Activated T-cell treated with anti-CD3 and anti-CD28 coated beads, Interleukin-2, amount 50 U/mL, for 48 hours (primary cell): Measurements from ENCODE around the gene CCSAP.
"Not testable (repeated sequence)": the region's sequence is repeated elsewhere in the genome, so short reads cannot be mapped to it uniquely, and the experiment has no call there.

Experiments used
- DNase-seq, 2 experiments: peaks; one replicate each; pipeline ENCODE4 v3.0.0-alpha.2; 2020

The CCSAP gene

DNA sequence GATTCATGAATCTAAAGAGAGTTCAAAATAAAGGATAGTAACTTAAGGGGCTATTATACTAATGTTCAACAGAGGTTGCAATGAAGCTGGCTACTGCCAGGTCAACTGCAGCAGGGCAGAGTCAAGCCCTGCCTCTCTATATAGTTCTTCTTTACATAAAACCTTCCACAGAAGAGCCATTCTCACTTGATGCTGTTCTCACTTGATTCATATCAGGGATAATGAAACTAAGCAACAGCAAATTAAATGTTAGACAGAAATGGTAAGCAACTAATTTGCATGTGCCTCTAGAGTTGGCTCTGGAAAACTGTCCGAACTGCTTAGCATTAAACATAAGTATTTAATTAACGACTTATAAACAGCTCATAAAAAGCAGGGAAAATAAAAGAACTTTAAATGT, 17.4 kb downstream of the CCSAP start:
- DNase-seq: no peak

DNA sequence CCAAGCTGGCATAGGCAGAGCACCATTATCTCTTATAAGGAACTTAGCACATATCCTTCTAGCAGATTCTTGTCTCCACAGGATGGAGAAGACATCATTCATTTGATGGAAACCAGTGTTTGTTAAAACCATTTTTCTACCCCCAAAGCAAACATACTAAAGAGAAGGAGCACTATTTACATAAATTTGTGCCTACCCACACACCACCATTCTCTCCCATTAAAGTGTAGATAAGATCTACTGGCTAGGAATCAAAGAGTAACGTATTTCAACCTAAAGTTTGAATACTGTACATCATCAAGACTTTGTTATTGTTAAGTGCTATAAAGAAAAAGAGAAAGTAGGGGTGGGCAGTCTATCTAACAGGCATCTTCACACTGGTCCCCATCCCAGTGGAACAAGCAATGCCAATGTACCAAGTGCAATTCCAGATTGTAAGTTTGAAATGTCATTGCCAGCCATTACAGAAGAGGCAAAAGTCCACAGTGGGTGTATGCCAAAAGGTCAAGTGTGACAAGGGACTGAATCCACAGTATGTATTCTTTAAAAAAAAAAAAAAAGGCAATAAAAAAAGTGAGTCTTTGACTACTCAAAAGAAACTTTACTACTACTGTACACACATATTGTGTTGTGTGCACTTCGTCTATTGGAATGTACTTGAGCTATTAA, 18.8 kb downstream of the CCSAP start:
- no peak for DNase-seq

DNA sequence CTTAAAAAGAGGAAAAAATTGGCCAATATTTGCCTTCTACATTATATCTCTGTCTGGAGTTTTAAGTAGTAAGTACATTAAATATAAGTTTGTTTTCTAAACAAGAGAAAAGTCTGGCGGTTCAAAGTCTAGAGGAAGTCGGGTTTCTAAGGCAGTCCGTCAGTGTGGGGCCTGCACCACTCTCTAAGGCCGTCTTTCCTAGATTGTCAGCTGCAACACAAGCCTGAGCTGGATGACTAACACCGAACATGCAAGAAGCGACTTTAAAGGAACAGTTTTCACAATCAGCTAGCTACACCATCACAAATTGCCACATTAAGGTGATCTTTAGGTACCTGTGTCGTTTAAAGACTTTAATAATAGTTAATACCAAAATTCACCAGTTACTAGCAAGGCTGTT, 19.6 kb downstream of the CCSAP start:
- no peak for DNase-seq

DNA sequence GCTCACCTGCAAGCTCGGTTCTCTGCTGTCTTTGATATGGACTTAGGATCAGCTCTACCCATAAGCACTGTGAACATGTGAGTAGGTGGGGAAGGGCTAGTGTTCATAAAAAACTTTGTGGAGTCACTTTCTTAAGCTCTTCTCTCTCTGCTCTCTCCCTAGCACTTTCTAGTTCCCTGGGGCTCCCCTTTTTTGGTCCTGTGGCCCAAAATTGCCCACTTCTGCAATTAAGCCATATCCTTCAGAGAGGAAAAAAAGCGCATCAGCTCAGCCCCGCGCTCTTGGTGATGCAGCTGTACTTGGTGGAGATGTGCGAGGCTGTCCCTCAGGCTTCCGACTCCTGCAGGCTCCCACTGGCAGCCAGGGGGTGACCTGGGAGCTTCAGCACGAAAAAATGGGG, 23.4 kb downstream of the CCSAP start:
- DNase-seq: no peak

DNA sequence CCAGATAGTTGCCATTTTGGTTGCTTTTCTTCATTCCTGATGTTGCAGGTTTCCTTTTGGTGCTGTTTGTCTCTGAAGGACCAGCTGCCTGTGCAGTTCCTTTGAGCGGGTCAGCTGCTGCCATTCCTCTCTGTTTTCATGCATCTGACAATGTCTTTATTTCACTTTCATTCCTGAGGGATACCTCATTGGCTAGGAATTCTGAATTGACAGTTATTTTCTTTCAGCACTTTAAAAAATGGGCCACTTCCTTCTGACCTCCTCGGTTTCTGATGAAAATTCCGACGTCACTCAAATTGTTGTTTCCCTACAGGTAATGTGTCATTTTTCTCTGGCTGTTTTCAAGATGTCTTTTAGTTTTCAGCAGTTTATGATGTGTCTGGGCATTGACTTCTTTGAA, 24.8 kb downstream of the CCSAP start:
- no peak for DNase-seq

DNA sequence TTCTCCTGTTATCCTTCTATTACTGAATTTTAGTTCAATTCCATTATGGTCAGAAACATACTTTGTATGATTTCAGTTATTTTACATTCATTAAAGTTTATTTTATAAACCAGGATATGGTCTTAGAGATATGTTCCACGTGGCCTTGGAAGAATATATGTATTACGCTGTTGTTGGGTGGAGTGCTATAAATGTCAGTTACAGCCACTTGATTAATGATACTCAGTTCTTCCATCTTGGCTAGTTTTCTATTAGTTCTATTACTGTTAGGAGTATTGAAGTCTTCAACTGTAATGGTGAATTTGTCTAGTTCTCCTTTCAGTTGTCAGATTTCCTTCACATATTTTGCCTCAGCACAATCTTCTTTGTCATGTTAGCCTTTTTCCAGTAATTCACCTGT, 26.7 kb downstream of the CCSAP start:
- no peak for DNase-seq

DNA sequence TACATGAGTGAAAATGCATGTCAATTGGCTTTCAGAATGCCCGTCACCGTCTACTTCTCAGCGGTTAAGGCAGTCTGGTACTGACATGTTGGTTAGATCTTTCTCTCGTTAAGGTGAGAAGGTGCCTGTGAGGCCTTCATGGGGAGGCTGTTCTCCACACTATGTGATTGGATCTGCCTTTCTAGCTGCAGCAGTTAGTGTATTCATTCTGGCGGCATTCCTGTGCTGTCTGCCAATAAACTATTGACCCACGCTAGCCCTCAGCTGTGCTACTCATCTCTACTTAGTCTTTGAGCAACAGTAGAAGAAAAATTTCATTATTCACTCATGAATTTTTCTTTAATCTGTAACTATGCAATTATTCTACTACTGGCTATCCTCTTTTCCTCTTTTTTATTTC, 32.0 kb downstream of the CCSAP start:
- no peak for DNase-seq

DNA sequence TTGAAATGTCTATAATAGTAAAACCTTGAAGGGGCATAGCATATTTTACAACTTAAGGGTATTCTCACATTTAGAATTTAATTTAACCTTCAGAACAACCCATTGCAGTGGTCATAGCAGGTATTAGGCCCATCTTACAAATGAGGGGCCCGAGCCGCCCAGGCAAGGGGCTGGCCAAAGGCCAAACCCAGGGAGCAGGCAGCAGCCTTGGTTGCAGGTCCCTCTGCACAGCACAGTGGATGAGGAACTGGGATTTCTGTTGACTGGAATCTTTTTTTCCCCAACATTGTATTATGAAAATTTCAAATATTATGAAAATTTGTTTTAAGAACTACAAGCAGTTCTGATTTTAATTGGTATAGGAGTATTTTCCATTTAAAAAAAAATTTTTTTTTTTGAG, 33.2 kb downstream of the CCSAP start:
- DNase-seq: no peak

DNA sequence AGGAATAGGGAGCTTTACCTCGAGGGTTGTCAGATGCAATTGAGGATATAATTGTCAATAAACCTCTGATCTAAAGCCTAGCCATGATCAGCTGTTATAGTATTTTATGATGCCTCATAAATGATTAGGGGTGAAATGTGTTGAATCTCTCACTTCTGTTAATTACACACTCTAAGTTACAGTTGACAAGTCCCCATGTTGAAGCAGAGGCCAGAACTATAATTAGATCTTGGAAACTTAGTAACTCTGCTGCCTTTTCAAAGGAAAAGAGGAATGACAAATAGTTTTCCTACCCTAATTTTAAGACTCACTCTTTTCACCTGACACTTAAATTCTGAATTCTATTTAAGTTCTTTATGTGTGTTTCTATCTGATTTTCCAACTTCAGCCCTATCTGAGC, 33.8 kb downstream of the CCSAP start:
- no peak for DNase-seq

DNA sequence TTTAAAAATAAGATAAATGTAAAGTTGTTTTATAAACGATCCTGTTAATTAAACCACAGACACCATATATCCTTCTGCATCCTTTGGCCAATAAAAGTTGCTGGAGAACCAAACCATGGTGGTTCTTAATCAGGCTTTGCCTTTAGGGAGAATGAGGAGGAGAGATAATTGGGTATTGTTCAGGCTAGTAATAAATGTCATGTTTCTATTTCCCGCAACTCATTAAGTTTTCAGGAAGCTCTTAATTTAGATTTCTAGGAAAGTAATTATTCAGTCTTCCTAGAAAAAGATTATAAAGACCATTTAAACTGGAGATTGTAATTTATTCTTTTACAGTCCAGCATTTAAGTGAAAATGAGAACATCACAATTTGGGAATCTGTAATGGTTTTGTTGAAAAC, 37.5 kb downstream of the CCSAP start:
- DNase-seq: no peak

DNA sequence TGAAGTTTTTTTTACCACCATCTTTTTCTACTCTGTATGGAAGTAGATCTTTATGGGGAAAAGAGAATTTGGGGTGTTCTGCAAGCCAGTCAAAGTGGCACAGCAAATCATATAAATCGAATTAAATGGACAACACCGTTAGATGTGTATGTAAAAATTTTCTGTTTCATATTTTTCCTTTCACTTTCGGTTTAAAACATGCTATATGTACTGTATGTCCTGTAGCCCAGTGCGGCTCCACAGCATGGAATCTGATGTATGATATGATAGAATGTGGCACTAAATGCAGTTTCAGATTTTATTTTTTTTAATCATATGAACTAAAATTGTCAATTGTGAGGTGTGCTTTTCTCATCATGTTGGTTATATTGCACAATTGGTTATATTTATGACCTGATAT, 39.0 kb downstream of the CCSAP start:
- DNase-seq: no peak

DNA sequence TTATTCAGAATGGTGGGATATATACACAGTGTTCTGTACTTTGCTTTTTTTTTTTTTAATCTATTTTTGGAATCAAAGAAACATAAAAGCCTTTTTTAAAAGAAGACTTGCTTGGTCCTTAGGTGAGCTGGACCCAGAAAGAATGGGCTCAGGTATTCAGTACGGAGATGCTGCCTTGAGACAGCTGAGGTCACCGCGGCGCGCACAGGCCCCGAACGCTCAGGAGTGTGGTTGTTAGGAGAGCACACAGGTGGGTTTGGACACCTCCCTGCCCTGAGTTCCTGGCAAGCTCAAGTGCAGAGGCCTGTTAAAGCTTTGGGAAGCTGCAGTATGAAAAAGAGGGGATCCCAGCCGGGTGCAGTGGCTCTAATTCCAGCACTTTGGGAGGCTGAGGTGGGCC, 40.1 kb downstream of the CCSAP start:
- no peak for DNase-seq

DNA sequence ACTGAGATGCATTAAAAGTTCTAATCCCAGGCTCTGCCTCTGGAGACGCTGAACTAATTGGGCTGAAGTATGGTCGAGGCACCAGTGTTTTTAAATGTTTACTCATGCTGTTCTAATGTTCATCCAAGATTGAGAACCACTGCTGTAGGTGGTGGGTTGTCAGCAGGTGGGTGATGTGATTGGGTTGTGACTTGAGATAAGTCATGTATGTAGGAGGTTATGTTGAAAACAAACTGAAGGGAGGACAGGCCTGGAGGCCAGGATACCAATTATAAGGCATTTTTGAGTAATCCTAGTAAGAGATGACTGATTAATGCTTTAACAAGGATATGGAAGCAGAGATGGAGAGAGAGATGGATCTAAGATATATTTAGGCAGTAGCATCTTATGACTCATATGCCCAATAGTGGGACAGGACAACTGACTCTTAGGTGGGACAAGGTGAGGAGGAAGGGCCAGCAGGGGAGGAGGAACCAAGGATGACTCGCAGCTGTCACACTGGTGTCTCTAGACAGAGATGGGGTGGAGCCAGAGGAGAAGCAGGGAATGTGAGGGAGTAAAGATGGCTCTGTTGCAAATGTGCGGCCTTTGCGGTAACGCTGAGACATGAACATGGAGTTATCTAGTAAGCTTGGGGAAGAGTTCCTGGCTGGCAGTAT, 42.6 kb downstream of the CCSAP start:
- DNase-seq: no peak

DNA sequence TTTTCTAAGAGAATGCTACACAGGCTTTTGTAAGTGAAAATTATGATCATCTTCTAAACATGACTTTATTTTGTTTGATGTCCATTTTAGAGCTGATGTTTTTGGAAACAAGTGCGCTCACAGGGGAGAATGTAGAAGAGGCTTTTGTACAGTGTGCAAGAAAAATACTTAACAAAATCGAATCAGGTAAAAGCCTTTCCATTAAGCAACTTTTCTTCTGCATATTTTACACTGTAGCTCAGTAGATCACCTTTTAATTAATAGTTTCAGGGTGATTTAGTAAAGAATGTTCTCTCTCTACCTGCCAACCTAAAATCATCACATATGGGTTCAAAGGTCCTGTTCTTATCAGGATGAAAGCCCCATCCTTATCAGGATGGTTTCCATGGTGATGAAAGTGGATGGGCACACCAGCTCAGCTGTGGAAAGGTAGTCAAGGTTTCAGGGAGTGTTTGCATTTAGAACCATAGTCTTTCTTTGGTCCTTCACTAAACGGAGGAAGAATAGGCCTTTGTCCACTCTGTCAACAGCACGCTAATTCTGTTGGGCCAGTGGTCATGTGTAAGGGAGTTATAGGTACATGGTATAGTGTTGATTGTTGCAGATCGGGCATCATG, 43.9 kb downstream of the CCSAP start:
- DNase-seq: no peak

DNA sequence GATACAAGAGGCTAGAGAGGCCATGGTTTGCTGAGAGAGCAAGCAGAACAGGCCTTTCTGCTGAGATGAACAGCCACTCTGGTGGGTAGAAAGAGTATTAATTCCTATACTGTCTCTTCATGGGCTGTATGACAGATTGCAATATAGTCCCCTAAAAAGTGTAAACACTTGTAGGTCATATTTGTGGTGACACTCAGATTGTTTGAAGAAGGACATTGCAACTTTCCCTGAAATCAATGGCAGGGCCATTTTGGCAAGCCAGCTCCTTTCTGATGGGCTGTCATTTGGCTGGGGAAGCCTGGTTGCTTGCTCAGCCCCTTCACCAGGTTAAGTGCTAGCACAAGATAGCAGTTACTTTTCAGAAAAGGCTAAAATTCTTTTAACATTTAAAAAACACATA, 44.4 kb downstream of the CCSAP start:
- DNase-seq: no peak

DNA sequence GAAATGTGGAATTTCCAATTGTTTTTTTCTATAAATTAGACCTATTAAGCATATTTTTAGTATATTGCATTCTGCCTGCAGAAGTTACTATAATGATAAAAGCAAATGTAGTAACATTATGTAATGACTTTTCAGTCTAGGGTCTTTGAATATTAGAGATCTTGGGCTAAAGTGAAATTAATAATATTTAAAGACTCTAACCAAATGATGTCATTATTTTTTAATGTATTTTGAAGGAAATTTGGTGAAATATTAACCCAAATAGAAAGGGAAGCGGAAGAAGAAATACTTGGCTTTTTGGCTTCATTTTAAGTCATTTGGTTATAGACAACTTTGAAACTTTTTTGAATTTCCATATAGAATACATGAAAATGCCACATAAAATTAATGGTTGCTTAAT, 45.1 kb downstream of the CCSAP start:
- DNase-seq: no peak

DNA sequence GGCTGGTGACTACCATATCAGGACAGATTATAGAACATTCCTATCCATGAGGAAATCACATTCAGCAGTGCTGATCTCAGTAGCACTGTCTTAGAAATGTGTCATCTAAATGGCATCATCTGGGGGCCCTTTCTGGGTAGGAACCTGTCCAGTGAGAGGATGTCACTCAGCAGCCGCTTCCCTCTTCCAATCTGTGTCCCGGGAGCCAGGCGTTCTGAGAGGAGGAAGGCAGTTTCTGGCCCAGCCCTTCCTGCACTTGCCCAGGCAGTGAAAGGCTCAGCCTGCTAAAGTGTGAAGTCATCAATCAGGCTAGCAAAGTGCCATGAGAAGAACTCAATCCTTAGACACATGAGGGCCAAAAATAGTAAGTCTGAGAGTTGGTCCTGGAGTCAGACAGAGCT, 46.3 kb downstream of the CCSAP start:
- no peak for DNase-seq

DNA sequence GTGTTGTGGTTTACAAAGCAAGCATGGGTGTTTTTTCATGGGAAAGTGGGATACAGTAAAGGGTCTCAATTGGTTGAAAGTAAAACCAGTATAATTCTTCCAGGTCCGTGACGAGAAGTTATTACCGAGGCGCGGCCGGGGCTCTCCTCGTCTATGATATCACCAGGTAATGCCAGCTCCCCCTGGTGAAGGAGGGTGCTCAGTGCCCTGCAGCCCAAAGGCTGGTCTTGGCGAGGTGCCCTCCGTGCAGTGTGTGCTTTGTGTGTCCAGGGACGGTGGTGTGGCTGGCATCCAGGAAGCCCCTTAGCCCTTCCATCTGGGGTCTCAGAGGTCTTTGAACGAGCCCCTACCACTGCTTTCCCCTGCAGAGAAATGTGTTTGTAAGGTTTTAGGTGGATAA, 47.1 kb downstream of the CCSAP start:
- no peak for DNase-seq

DNA sequence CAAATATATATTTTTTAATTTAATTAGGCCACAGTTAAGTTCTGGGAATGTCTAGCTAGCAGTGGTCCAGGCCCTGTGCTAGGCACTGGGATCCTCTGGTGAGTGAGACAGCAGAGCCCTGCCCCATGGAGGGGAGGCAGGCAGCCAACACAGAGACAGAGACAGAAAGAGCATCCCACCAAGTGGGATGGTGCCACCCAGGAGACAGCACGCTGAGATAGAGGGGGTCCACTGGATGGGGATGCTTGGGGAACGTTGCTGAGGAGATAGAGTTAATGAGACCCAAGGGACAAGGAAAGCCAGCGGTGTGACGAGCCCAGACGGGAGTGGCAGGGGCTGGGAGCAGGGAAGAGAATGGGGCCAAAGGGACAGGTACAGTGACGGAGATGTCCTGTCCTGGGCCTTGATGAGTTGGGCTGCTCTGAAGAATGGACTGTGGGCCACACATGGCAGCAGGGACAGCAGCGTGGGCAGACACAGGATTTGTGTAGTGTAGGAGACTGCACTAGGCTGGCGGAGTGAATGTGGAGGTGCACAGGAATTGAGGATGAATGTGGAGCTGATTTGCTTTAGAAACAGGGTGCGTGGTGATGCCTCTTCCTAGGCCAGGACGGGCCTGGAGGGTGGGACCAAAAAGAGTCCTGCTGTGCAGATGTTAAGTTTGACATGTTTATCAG, 49.2 kb downstream of the CCSAP start:
- DNase-seq: no peak

DNA sequence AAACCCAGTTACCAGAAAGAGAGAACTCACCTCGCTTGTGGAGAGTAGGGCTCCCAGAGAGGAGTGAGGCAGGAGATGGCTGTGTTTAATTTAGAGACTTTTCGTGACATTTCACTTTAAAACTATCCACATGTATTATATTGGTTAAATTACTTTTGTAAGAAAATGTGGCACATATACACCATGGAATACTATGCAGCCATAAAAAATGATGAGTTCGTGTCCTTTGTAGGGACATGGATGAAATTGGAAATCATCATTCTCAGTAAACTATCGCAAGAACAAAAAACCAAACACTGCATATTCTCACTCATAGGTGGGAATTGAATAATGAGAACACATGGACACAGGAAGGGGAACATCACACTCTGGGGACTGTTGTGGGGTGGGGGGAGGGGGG, 51.2 kb downstream of the CCSAP start:
- not testable (repeated sequence) for DNase-seq

DNA sequence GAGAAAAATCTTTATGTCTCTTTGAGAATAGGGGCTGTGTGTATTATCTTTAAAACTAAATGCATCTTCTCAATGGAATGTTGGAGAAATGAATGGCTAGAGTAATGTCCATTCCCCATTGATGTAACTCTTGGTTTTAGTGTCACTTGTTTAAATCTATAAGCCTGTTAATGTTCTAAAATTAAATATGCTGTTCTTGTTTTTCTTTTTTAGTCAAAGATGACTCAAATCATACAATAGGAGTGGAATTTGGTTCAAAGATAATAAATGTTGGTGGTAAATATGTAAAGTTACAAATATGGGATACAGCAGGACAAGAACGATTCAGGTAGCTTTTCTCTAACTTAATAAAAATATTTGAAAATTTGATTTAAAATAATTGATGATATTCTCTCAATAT, 54.3 kb downstream of the CCSAP start:
- no peak for DNase-seq

DNA sequence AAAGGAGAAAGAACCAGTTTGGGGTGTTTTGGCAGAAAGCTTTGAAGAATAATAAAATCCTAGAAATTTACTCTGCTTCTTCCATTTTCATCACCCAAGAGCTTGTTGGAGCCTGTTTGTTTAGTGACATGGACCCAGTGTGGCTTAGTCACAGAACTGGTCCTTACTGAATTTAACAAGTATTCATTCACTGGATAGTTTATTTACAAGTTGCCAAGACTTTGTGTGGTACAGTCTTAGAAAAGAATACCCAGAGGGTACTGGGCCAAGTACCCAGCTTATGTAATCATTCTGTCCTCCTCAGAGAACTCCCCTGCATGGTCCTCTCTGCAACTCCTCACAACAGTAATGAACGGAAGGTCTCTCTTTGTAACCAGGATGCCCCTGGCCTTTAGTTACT, 55.6 kb downstream of the CCSAP start:
- DNase-seq: no peak

DNA sequence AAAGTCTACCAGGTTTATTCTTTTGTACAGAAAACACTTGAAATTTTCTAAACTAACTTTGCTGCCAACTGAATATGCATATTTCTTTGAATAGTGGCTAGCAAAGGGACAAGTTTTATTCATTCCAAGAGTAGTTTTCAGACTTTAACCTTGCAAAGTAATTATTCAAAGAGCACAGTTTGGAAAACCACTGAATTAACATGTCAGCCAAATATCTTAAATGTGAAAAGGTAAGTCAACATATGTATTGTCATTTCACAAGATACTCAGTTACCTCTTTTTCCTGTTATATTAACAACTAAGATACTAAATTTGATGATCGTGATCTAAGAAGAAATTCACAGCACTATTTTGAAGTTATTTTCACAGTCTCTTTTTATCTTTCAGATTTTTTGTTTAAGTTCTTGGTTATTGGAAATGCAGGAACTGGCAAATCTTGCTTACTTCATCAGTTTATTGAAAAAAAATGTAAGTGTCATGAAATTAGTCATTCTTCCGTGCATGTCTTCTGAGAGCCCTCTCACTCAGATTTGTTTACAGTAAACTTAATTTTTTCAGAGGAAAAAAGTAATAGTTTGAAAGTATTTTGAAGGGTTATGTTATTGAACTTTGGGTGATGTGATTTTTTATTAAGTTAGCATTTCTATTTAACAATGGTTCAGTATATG, 56.6 kb downstream of the CCSAP start:
- no peak for DNase-seq

DNA sequence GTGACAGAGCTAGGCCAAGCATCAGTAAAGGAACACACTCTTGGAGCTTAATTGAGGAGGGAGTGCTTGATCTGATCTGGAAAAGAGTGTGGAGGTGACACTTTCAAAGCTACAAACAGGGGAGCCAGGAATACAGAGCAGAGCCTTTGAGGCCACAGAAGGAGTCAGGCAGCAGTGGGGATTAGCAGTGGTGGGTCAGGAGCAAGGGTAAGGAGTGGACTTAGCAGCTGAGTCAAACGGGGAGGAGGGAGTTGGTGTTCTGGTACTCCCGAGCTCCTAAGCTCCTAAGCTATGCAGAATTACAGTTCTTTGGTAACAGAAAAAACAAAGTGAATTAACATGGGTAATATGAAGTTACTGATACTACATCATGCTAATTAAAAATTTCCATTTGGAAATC, 57.4 kb downstream of the CCSAP start:
- no peak for DNase-seq
